22Rv1 (cell line): ENCODE results near the gene RBM34.

Experiments used
- ZFX ChIP-seq: fragments of 450-650 bp; IDR thresholded peaks from 2 replicates; pipeline ENCODE4 v1.6.1; 2017; ENCODE audit warnings: antibody characterized with exemption, borderline replicate concordance
- TF ChIP-seq, protein P1 (sequence below): fragments of 450-650 bp; IDR thresholded peaks from 2 replicates; pipeline ENCODE4 v1.5.1; 2017; ENCODE audit warnings: mild to moderate bottlenecking

DNA sequence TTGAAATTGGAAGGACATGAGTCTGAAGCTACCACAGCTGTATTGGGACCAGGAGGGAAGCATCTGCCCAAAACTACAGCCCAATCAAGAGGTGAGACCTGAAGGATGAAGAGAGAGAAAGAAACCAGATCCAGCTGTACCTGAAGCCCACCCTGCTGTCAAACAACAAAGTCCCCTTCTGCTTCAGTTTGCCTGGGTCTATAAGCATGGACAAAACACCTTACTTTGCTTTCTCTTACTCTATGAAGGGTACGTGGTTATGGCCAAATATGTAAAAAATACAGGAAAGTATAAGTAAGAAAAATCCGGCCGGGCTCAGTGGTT is 58.8 kb downstream of the RBM34 start:
- TF ChIP-seq, protein P1, sequence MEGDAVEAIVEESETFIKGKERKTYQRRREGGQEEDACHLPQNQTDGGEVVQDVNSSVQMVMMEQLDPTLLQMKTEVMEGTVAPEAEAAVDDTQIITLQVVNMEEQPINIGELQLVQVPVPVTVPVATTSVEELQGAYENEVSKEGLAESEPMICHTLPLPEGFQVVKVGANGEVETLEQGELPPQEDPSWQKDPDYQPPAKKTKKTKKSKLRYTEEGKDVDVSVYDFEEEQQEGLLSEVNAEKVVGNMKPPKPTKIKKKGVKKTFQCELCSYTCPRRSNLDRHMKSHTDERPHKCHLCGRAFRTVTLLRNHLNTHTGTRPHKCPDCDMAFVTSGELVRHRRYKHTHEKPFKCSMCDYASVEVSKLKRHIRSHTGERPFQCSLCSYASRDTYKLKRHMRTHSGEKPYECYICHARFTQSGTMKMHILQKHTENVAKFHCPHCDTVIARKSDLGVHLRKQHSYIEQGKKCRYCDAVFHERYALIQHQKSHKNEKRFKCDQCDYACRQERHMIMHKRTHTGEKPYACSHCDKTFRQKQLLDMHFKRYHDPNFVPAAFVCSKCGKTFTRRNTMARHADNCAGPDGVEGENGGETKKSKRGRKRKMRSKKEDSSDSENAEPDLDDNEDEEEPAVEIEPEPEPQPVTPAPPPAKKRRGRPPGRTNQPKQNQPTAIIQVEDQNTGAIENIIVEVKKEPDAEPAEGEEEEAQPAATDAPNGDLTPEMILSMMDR: no peak
- no peak for TF ChIP-seq ZFX
